ENCODE data around the gene SDK2.

The SDK2 gene

GRCh38 chr17:73297934-73298861 is 346.0 kb downstream of the SDK2 start:
- DNase-seq: no peak
- H3K27ac ChIP-seq (ENCODE audit: low read length): no peak overlapping the region
- H3K79me2 ChIP-seq (ENCODE audit: low read length): no peaks in the 10 kb centered on the region

DNA sequence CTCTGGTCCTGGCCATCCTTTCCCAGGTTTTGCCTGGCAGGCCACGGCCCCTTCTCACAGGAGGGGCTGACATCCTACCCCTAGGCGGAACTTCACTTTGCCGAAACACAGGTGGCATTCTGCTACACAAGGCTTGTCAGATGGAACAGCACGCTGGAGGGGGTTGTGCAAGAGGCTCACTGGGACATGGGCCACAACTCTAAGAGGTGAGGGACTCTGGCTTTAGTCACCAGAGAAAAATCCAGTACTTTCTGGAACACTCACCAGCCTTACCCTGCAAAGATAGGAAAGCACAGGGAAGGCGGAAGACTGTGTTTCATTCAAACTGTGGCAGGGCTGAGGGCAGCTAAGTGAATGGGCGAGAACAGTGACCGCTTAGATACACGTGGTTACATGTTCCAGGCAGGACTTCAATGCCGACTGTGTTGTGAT is 350.7 kb downstream of the SDK2 start:
- Histone ChIP-seq H3K9ac (ENCODE audit: low read length) (no peak overlapping the region), H2AFZ (ENCODE audit: low read length) (no peak overlapping the region), H3F3A (ENCODE audit: insufficient read depth, low read length) (no peaks in the 10 kb centered on the region), H3K9me3 (replicated peaks; ENCODE audit: insufficient read depth, low read length) (no peaks in the 10 kb centered on the region), H4K20me1 (ENCODE audit: insufficient read depth, low read length) (no peaks in the 10 kb centered on the region), H3K27ac (ENCODE audit: low read length) (no peak overlapping the region), H3K79me2 (ENCODE audit: low read length) (peaks cover 3% of the 10 kb centered on the region; the same call in 1 of the 2 replicates), H3K36me3 (replicated peaks; ENCODE audit: insufficient read depth, low read length) (no peaks in the 10 kb centered on the region), H3K4me2 (ENCODE audit: low read depth, low read length) (no peak overlapping the region), H3K4me3 (ENCODE audit: low read length) (no peak overlapping the region), H3K27me3 (replicated peaks; ENCODE audit: insufficient read depth, low read length) (no peaks in the 10 kb centered on the region), H3K4me1 (ENCODE audit: low read length) (peaks cover 21% of the 10 kb centered on the region), H3K9me2 (replicated peaks; ENCODE audit: insufficient read depth, low read length) (no peaks in the 10 kb centered on the region)
- TF ChIP-seq EZH2 (optimal IDR thresholded peaks at IDR 0.05; ENCODE audit: low read depth, low read length) (no peak), EZH2phosphoT487 (IDR thresholded peaks at IDR 0.05; ENCODE audit: low read length) (no peak), CTCF (IDR thresholded peaks at IDR 0.05; ENCODE audit: low read length) (no peak)
- DNase-seq: no peak

More at GRCh38 chr17:73297934-73298861, 346.0 kb downstream of the SDK2 start:
- Histone ChIP-seq H3K27me3 (replicated peaks; ENCODE audit: insufficient read depth, low read length) (no peaks in the 10 kb centered on the region), H4K20me1 (ENCODE audit: insufficient read depth, low read length) (no peaks in the 10 kb centered on the region), H3K9me2 (replicated peaks; ENCODE audit: insufficient read depth, low read length) (no peaks in the 10 kb centered on the region), H3F3A (ENCODE audit: insufficient read depth, low read length) (no peaks in the 10 kb centered on the region), H3K9me3 (replicated peaks; ENCODE audit: insufficient read depth, low read length) (no peaks in the 10 kb centered on the region), H2AFZ (ENCODE audit: low read length) (no peak overlapping the region), H3K9ac (ENCODE audit: low read length) (no peak overlapping the region), H3K4me3 (ENCODE audit: low read length) (no peak overlapping the region), H3K4me1 (ENCODE audit: low read length) (no peaks in the 10 kb centered on the region), H3K36me3 (replicated peaks; ENCODE audit: insufficient read depth, low read length) (no peaks in the 10 kb centered on the region), H3K4me2 (ENCODE audit: low read depth, low read length) (no peak overlapping the region)
- no peak for TF ChIP-seq EZH2phosphoT487 (IDR thresholded peaks at IDR 0.05; ENCODE audit: low read length)
- TF ChIP-seq CTCF (IDR thresholded peaks at IDR 0.05; ENCODE audit: low read length): no peak
- no peak for TF ChIP-seq EZH2 (optimal IDR thresholded peaks at IDR 0.05; ENCODE audit: low read depth, low read length)

DNA sequence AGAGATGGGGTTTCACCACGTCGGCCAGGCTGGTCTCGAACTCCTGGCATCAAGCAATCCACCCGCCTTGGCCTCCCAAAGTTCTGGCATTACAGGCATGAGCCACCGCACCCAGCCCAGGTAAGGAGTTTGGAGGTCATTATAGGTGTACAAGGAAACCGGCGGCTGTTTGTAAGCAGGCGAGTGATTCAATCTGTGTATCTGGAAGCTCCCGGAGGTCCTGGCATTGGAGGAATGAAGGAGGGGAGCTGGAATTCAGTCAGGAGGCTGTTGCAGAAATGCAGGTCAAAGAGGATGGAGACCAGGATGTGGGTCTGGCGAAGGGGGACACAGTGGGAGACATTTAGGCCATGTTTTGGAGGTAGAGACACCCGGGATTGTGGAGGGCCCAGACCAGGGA is 351.2 kb downstream of the SDK2 start:
- H3K79me2 ChIP-seq (ENCODE audit: low read length): peaks cover 3% of the 10 kb centered on the region; the same call in 1 of the 2 replicates
- H4K20me1 ChIP-seq (ENCODE audit: insufficient read depth, low read length): no peaks in the 10 kb centered on the region
- DNase-seq: no peak
- peaks cover 21% of the 10 kb centered on the region for H3K4me1 ChIP-seq (ENCODE audit: low read length)
- TF ChIP-seq CTCF (IDR thresholded peaks at IDR 0.05; ENCODE audit: low read length): no peak
- TF ChIP-seq EZH2 (optimal IDR thresholded peaks at IDR 0.05; ENCODE audit: low read depth, low read length): no peak
- H3K27me3 ChIP-seq (replicated peaks; ENCODE audit: insufficient read depth, low read length): no peaks in the 10 kb centered on the region
- H2AFZ ChIP-seq (ENCODE audit: low read length): no peak overlapping the region
- H3K9me3 ChIP-seq (replicated peaks; ENCODE audit: insufficient read depth, low read length): no peaks in the 10 kb centered on the region
- no peak overlapping the region for H3K4me2 ChIP-seq (ENCODE audit: low read depth, low read length)
- no peak overlapping the region for H3K27ac ChIP-seq (ENCODE audit: low read length)
- H3K9me2 ChIP-seq (replicated peaks; ENCODE audit: insufficient read depth, low read length): no peaks in the 10 kb centered on the region
- no peaks in the 10 kb centered on the region for H3K36me3 ChIP-seq (replicated peaks; ENCODE audit: insufficient read depth, low read length)
- no peaks in the 10 kb centered on the region for H3F3A ChIP-seq (ENCODE audit: insufficient read depth, low read length)
- H3K4me3 ChIP-seq (ENCODE audit: low read length): no peak overlapping the region
- no peak overlapping the region for H3K9ac ChIP-seq (ENCODE audit: low read length)

All from MM.1S (cell line).